GM19468 (cell line): Measurements from ENCODE around the gene NR1D2.

Source experiments
- ATAC-seq: cut with Tn5 transposase; IDR thresholded peaks from one replicate; pipeline ENCODE4 v1.9.1; 2021; ENCODE audit warnings: mild to moderate bottlenecking, moderate library complexity, moderate number of reproducible peaks; ENCODE audit not compliant: unreplicated experiment; ENCODE audit errors: extremely low read depth

Gene NR1D2

GRCh38 chr3:23961066-23961465, 16.0 kb downstream of the NR1D2 start:
- ATAC-seq = no peak

DNA sequence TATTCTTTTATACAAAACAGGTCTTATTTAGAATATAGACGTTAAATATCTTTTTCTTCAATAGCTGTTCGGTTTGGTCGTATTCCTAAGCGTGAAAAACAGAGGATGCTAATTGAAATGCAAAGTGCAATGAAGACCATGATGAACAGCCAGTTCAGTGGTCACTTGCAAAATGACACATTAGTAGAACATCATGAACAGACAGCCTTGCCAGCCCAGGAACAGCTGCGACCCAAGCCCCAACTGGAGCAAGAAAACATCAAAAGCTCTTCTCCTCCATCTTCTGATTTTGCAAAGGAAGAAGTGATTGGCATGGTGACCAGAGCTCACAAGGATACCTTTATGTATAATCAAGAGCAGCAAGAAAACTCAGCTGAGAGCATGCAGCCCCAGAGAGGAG, 16.8 kb downstream of the NR1D2 start:
- ATAC-seq = no peak

DNA sequence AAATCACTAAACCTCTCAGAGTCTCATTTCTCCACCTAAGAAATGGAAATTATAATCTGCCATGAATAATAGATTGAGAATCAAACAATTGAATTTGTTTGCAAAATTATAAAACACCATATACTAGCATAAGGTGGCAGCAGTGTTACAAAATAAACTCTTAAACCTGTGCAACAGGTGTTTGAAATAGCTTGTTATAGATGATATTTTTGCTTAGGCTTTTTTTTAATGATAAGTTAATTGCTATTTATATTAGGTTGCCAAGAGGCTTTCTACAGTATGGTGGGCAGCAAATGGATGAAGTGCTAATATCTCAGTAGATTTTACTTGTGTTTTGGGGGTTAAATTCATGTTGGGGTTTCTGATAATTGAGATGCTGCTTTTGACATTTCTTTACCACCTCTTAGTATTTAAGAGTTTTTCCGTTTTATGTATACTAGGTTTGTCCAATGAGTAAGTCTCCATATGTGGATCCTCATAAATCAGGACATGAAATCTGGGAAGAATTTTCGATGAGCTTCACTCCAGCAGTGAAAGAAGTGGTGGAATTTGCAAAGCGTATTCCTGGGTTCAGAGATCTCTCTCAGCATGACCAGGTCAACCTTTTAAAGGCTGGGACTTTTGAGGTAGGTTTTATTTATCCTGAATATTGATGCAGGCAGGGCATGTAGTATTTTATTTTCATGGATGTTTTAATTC, 19.6 kb downstream of the NR1D2 start:
- no peak for ATAC-seq

- no peak for ATAC-seq
Observed at GRCh38 chr3:23966328-23966727, 21.2 kb downstream of the NR1D2 start.

DNA sequence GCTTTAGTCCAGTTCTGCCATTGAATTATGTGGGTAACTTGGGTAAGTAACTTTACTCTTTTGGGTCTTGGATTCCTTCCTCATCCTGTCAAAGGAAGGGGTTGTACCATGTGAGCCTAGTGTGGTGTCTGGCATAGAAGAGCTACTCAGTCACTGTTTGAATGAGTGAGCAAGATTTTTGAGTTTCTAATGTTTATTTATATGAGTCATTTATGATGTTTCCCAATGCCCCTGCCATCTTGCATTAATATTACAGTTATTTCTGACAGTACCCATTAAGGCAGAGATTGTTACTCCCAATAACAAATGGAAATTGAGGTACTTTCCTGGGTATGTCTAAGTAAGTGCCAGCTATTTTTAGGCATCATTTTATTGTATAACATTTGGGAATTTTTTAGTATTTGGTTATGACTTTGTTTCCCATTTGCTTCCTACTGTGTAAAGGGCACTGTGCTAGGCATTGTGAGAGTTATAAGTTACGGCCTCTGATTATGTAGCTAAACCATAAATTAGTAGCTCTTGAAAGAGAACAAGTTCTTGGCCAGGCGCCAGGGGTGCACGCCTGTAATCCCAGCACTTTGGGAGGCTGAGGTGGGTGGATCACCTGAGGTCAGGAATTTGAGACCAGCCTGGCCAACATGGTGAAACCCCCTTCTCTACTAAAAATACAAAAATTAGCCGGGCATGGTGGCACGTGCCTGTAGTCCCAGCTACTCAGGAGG, 23.5 kb downstream of the NR1D2 start:
- no peak for ATAC-seq

DNA sequence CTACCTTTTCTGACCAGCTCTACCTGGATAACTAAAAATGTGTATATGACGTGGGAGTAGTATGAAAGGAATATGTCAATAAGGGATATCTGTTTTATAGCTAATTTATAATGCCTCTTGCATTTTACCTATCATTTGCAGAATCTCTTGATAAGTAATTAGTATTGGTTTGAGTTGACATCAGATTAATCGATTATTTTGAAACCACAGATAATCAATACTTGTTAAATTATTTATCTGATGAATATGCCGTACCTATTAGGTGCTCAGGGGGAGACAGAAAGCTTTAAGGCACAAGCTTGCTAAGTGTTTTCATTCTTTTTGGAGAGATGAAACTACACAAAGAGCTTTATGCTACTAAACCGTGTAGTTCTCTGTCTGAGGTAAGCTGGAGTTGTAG, 24.3 kb downstream of the NR1D2 start:
- ATAC-seq = no peak

DNA sequence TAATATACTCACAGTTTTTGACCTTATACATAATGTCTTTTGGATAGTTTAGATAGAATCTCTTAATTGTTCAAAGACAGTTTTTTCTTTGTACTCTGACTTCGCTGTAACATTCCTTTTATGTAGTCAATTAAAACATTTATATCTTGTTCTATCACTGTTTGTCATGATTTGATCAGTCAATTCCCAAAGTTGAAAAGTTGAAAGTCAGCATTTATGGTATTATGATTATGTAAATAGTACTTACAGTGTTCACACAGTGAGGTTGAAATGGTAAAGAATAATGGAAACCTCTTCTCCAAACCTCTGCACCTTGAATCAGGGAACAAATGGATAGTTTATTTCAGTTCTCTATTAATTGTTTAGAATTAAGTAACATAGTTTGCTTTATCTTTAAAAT, 26.6 kb downstream of the NR1D2 start:
- ATAC-seq = no peak

DNA sequence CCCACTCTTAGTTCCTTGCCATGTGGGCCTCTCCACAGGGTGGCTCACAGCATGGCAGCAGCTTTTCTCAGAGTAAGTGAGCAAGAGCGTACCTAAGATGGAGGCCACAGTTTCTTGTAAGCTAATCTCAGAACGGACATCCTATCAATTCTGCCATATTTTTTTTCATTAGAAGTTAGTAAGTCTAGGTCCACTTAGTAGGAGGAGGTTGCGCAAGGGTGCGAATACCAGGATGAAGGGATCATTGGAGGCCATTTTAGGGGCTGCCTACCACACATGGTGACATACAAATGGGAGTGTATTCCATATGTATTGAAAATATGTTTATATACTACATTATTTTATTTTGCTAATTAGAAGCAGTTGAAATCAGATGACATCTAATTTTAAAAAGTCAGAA, 31.5 kb downstream of the NR1D2 start:
- ATAC-seq = no peak

DNA sequence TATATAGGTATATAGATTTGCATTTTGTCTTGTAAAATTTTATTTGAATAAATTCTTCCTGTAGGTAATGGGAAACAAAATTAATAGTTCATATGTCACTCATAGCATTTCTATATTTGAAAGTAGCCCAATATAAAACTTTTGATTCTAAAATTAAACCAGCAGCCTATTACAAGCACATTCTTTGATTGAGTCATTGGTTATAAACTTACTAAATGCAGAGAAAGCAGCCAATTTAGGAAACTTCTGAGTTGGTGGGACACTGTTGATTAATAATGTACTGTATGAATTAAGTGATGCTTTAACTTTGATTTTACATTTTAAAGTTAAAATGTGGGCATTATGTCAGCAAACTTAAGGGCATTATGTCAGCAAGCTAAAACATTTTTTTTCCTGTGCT, 34.5 kb downstream of the NR1D2 start:
- ATAC-seq = no peak

DNA sequence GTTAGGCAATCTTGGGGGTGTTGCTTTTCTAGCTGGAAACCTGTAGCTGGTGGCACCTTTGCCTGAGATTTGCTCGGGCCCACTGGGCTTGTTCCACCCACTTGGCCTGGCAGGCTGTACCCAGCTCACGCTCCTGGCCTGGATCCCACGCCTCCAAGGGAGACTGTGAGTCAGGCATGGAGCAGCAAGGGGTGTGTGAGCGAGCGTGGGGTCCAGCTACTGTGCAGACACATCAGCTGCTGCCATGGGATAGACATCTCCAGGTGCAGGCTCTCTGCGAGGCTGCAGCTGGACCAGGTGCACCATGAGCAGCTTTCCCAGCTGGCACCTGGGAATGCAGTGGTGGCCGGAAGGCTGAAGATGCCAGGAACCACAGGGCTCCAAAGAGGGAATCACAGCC, 36.0 kb downstream of the NR1D2 start:
- ATAC-seq = no peak

GRCh38 chr3:23981955-23982354, 36.9 kb downstream of the NR1D2 start:
- no peak for ATAC-seq

- no peak for ATAC-seq
Observed at GRCh38 chr3:23984934-23985333, 39.8 kb downstream of the NR1D2 start.

DNA sequence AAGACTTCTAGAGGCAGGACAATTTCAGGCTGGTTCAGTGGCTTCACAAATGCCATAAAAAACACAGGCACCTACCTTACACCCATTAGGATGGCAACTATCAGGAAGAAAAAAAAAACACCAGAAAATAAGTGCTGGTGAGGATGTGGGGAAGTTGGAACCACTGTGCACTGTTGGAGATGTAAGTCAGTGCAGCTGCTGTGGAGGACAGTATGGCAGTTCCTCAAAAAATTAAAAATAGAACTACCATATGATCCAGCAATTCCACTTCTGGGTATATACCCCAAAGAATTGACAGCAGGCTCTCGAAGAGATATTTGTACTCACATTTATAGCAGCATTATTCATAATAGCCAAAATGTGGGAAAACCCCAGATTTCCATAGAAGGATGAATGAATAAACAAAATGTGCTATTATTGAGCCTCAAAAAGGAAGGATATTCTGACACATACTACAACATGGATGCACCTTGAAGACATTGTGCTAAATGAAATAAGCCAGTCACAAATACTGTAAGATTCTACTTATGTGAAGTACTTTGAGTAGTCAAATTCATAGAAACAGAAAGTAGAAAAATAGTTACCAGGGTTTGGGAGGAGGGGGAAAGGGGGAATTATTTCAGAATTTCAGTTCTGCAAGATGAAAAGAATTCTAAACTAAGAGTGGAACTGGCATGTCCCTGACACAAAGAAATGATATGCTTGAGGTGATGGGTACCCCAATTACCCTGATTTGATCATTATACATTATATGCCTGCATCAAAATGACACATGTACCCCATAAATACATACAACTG, 40.9 kb downstream of the NR1D2 start:
- ATAC-seq = no peak

DNA sequence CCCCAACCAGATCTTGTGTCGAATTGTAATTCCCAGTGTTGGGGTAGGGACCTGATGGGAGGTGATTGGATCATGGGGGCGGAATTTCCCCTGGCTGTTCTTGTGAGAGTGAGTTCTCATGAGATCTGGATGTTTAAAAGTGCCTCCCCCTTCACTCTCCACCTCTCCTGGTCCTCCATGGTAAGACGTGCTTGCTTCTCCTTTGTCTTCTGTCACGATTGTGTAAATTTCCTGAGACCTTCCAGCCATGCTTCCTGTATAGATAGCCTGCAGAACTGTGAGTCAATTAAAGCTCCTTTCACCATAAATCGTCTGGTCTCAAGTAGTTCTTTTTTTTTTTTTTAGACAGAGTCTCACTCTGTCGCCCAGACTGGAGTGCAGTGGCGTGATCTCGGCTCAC, 42.3 kb downstream of the NR1D2 start:
- ATAC-seq = no peak

GRCh38 chr3:23991306-23991682, 46.2 kb downstream of the NR1D2 start:
- ATAC-seq = no peak

GRCh38 chr3:23991683-23992628, 46.9 kb downstream of the NR1D2 start:
- no peak for ATAC-seq

DNA sequence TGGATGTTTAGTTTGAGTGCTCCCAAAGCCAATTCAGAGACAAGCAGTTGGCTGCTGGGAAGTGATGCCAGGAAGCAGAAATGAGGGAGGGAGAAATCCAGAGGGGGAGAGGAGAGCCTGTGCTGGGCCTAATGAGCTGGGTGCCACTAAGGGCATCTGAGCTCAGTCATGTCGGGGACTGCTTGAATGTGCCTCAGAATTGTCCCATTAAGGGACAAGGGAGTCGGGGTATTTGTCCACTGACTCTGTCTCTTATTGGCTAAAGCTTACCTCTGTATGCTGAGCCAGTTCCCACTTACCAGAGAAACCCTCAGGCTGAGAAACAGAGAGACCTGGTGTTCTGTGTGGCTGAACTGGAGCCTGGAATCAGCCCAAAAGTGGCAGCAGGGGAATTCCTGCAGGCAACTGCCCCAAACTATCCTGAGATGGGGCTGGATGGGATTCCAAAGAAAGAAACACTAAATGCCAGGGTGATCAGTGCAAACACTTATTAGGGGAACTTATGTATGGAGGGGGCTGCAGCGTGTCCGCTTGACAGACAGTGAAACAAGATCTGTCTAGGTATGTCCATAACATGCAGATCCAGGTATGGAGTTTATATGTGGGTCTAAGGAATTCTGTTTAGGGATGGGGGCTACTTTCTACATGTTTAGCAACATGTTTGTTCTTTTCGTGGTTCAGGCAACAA, 48.6 kb downstream of the NR1D2 start:
- no peak for ATAC-seq

GRCh38 chr3:23994244-23994569, 49.1 kb downstream of the NR1D2 start:
- no peak for ATAC-seq

GRCh38 chr3:23995219-23995618, 50.1 kb downstream of the NR1D2 start:
- ATAC-seq = no peak

- no peak for ATAC-seq
Observed at GRCh38 chr3:23996095-23996524, 51.0 kb downstream of the NR1D2 start.
